HG02798 (cell line): ENCODE results near the gene ARHGEF10L.
"Not testable (repeated sequence)": the region's sequence is repeated elsewhere in the genome, so short reads cannot be mapped to it uniquely, and the experiment has no call there.

Experiments used
- ATAC-seq: cut with Tn5 transposase; IDR thresholded peaks from one replicate; pipeline ENCODE4 v1.9.1; 2021; ENCODE audit warnings: mild to moderate bottlenecking; ENCODE audit not compliant: unreplicated experiment, poor library complexity

The ARHGEF10L gene

DNA sequence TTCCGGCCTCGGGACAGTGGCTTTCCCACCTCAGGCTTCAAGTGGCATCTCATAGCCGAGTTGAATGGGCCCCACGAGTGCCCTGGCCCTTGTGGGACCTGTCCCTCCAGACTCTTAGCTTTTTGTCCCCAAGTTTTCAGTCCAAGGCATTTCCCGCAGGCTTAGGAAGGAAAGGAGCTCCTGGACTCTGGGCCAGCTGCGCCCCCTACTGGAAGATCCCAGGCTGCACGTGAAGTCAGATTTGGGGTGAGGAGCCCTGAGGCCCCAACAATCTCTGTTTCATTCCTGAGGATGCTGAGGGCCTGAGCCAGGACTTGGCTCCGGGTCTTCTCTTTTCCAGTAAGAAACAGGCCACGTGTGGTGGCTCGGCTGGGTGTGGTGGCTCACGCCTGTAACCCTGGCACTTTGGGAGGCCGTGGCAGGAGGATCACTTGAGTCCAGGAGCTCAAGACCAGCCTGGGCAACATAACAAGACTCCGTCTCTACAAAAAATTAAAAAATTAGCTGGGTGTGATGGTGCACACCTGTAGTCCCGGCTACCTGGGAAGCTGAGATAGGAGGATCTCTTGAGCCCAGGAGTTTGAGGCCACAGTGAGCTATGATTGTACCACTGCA is 67.4 kb downstream of the ARHGEF10L start:
- no peak for ATAC-seq

DNA sequence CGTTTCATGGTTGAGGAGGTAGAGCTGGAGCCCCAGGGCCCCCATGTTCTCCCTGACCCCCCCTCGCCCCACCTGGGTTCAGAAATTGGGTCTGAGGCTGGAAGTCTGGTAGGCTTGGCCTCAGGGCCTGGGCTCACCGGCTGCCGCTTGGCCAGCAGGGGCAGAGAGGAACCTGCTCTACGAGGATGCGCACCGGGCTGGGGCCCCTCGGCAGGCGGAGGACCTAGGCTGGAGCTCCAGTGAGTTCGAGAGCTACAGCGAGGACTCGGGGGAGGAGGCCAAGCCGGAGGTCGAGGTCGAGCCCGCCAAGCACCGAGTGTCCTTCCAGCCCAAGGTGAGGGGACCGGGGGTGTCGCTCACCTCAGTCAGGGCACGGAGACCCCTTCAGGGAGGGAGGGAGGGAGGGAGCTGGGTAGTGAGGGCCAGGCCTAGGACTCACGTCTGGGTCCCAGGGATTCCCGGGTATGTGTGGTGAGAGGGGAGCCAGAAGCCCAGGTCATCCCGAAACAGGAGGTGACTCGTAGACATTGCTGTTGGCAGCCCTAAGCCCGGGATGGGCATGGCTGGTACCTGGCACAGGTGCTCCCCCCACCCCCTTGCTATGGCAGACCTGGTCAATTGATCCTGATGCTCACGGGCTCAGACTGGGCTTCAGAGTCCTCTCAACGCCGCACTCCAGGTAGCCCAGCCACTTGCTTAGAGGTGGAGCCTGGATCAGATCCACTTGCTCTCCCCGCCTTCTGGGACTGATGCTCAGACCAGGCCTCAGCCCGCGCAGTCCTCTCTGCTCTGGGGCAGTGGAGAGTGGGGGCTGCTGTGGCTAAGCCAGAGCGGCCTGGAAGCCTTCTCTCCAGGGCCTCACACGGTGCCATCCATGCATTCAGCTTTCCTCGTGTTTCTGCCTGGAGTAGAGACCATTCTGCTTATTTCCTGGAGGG is 68.4 kb downstream of the ARHGEF10L start:
- ATAC-seq, result no peak

- ATAC-seq, result no peak
These were observed 70.0 kb downstream of the ARHGEF10L start for GRCh38 chr1:17609529-17609928.

DNA sequence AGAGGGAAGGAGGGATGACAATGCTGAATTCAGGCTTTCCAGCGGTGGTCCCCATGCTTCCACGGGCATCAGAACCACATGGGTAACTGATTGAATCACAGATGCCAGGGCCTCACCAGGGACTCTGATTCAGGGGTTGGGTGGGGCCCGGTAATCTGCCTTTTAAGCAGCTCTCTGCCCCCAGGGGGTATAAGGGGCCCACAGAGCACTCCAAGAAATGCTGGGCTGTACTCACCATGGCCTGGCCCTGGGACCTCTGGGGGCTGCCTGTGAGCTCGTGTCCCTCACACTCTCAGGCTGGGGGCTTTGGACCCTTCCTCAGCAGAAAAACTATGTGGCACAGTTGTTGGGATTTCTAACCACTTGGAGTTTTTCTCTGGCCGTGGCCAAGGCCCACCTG is 70.6 kb downstream of the ARHGEF10L start:
- ATAC-seq, result no peak

GRCh38 chr1:17610713-17611112 is 71.2 kb downstream of the ARHGEF10L start:
- ATAC-seq, result no peak

DNA sequence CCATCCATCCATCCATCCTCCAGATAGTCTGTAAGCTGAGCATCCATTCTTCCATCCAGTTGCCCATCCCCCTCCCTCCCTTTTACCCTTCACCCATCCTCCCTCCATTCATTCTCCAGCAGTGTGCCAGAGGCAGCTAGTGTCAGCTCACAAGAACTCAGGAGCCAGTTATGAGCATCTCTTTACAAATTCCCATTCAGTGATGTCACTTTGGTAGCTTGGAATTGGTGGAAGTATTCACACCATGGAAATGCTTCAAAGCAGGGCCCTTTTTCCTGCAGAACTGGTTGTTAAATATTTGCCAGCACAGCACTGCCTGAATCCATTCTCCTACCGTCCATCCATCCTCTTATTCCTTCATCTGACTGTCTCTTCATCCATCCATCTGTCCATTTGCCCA is 72.5 kb downstream of the ARHGEF10L start:
- no peak for ATAC-seq

GRCh38 chr1:17612831-17613230 is 73.3 kb downstream of the ARHGEF10L start:
- ATAC-seq, result no peak

DNA sequence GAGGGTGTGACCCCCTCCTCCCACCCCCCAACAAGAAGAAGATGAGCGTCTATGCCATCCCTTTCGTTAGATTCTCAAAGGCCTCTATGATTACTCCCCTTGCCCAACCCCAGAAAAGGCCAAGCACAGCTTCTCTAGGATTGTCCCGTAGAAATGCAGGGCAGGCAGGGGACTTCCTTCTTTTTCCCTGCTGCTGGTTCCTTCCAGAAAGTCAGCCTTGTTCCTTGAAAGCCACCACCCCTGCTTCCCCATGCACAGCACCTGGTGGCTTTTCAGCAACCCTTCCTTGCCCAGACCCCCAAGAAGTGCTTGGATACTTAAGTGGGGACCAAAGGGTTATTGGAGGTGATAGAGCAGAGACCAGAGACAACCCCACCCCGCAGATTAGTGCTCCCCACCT is 75.1 kb downstream of the ARHGEF10L start:
- ATAC-seq, result no peak

DNA sequence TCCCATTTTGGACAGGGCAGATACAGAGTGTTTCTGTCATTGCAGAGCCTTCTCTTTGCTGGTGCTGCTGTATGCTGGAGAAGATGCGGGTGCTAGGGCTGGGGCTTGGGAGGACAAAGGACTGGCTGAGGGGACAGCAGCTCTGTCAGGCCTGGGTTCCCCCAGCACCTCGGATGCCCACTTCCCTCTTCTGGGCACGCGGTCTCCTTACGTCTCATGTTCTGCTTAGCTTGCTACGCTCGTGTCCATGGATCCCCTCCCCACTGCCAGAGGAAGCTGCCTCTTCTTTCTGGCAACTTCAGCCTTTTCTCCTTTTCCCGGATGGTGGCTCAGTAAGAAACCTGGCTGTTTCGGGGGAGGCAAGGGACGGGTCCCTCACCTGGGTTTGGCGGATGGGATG is 75.7 kb downstream of the ARHGEF10L start:
- ATAC-seq, result no peak

- ATAC-seq, result no peak
These were observed 76.5 kb downstream of the ARHGEF10L start for GRCh38 chr1:17615959-17616358.

DNA sequence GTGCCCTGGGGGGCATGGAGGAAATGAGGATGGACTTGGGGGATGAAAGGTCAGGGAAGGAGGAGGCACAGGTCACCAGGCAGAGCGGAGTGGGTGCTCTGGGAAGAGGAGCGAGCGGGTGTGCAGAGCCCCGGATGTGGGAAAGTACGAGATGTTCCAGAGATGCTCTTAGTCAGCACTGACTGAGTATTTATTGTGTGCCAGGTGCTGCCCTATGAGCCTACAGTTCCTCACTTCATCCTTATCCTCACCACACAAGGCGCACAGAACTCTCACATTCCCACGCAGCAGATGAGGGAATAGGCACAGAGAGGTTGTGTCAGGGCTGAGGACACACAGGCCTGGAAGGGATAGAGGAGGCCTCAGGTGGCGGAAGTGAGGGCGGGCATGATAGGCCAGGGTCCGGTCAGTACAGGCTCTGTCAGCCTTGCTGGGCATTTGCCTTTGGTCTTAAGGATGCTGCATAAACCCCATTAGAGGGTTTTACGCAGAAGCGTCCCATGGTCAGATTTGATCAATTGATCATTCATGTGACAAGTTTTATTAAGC is 77.3 kb downstream of the ARHGEF10L start:
- no peak for ATAC-seq

- ATAC-seq, result no peak
These were observed 78.5 kb downstream of the ARHGEF10L start for GRCh38 chr1:17617787-17618557.

DNA sequence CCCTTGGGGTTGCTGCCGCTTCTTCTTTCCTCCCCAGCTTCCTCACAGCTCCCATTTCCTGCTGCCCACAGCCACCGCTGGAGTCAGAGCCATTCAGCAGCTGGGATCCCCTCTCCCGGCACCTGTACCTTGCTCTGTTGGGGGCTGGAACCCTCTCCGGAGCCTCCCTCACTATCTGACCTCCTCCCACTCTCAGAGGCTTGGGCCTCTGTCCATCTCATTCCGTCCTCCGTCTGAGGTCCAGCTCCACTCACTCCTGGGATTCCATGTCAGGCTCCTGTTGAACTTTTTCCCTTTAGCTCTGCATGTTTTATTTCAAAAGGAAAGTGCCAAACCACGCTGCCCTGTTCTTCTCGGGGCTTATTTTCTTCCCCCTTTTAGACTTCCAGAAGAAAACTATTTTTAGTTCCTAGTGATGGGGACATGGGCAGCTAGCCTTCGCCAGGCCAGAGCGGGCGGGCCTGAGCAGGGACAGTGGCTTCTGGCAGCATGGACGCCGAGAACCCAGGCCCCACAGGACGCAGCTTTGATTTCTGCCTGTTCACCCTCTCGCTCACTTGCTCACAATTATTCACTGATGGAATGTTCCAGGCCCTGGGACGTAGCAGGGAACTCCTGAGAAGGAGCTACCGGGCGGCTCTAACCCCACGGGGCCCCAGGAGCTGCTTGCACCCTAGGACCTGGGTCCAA is 79.2 kb downstream of the ARHGEF10L start:
- ATAC-seq, result no peak

DNA sequence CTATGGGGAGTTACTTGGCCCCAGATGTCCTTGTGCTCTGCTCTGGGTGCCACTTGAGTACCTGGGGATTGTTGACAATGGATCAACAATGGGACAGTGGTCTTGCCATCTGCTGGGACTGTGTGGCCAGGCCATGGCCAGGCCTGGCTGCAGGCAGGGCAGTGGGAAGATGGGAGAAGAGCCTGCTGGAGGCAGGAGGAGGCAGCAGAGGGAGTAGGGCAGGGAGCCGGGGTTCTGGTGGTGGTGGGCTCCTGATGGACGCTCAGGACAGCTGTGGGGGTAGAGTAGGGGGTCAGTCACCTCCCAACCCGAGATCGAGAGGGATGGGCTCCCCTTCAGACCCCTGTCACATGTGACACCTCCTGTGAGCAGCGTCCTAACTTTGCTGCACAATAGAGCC is 81.0 kb downstream of the ARHGEF10L start:
- no peak for ATAC-seq

DNA sequence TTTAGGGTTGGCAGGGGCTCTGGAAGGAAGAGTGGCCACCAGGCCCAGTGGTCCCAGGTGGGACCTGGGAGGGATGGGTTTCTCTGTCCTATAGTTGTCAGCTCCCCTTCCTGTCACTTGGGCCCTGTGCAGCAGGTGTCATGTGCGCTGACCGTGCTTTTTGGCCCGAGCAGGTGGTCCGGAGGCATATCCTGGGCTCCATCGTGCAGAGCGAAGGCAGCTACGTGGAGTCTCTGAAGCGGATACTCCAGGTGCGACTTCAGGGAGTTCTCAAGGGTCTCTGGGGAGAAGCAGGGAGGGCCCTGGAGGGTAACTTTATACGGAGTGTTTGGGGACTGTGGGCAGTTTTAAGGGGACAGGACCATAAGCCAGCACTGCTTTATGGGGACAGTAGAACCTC is 82.2 kb downstream of the ARHGEF10L start:
- no peak for ATAC-seq

- no peak for ATAC-seq
These were observed 83.3 kb downstream of the ARHGEF10L start for GRCh38 chr1:17622823-17623222.

- ATAC-seq, result no peak
These were observed 85.2 kb downstream of the ARHGEF10L start for GRCh38 chr1:17624611-17625233.

DNA sequence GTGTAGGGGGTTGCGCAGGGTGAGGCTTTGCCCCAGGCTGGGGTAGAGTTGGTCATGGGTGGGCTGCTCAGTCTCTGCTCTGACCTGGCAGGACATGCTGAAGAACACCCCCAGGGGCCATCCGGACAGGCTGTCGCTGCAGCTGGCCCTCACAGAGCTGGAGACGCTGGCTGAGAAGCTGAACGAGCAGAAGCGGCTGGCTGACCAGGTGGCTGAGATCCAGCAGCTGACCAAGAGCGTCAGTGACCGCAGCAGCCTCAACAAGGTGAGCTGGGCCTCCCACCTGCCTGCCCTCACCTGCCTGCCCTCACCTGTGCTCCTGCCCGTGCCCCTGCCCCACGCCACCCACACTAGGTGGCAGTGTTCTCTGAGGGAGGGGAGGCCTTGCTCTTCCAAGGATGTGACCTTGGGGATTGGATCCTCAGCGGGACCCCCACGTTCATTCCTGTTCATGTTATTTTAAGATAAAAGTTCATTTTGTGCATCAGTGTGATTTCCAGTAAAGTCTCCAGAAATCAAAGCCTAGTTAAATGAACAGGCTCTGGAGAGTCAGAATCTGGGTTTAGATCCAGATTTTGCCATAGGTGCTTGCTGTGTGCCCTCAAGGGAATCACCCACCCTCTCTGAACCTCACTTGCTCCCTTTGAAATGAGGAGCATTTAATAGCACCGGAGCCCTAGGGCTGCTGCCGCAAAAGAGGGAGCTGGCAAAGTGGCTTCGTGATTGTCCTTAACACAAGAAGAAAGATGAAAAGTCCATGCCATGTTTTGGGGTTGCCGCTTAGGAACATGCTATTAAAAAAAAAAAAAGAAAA is 87.9 kb downstream of the ARHGEF10L start:
- ATAC-seq, result no peak

- not testable (repeated sequence) for ATAC-seq
These were observed 89.5 kb downstream of the ARHGEF10L start for GRCh38 chr1:17629046-17629445.
